Measurements from ENCODE around the gene IFT22. TPM values are rescaled to one million over a fixed set of nuclear protein-coding genes. Genes with fewer than 3 reads are reported as not detected.

The IFT22 gene
- total and polyA plus RNA-seq, 2 of the 4 experiments (the other 2 are of a cell fraction) = 29.3 to 34.1 TPM

DNA sequence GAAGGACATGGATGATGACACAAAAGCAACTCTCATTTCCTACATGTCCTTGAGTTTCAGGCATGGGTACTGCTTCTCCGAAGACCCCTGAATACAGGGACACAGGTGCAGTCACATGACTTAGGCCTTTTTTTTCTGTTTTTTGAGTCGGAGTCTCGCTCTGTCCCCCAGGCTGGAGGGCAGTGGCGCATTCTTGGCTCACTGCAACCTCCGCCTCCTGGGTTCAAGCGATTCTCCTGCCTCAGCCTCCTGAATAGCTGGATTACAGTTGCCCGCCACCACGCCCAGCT lies 26.8 kb downstream of the IFT22 start:
- Histone ChIP-seq H3K4me1 (ENCODE audit: control insufficient read depth, insufficient read depth, low read length) (no peaks in the 10 kb centered on the region), H2AFZ (replicated peaks; ENCODE audit: low read length, poor library complexity) (no peak overlapping the region), H3K79me1 (ENCODE audit: low read depth in 1 of 2, low read length in 2 of 2) (no peaks in the 10 kb centered on the region), H3K27ac (ENCODE audit: insufficient read depth, low read length) (no peak overlapping the region), H4K8ac (ENCODE audit: low read depth in 2 of 2, low read length in 2 of 2) (no peak overlapping the region), H3K23ac (ENCODE audit: low read depth, low read length) (no peak overlapping the region), H3K4me2 (ENCODE audit: low read depth, low read length) (no peak overlapping the region), H3K4me3 (ENCODE audit: insufficient read depth, low read depth, low read length) (no peak overlapping the region), H3K18ac (ENCODE audit: low read depth, low read length) (no peak overlapping the region), H4K5ac (ENCODE audit: low read depth, low read length) (no peak overlapping the region), H2BK15ac (ENCODE audit: low read depth, low read length) (no peak overlapping the region), H3K9me3 (ENCODE audit: control insufficient read depth, insufficient read depth, low read length) (no peaks in the 10 kb centered on the region; the same call in 1 of the 2 replicates), H2BK120ac (ENCODE audit: low read depth, low read length) (no peak overlapping the region), H4K91ac (ENCODE audit: insufficient read depth, low read depth, low read length) (no peak overlapping the region), H2BK5ac (ENCODE audit: low read depth, low read length, poor library complexity, severe bottlenecking) (no peak overlapping the region), H3K9me1 (ENCODE audit: insufficient read depth, low read length) (0 out of 2 replicates have a peak, but pooled peaks cover 3% of the 10 kb centered on the region), H3K36me3 (ENCODE audit: control insufficient read depth, insufficient read depth, low read length) (no peaks in the 10 kb centered on the region), H3K14ac (replicated peaks; ENCODE audit: low read depth, low read length) (no peak overlapping the region), H2BK20ac (ENCODE audit: low read depth, low read length) (no peak overlapping the region), H3K9ac (ENCODE audit: low read depth, low read length) (no peak overlapping the region), H2AK5ac (ENCODE audit: low read depth, low read length) (no peak overlapping the region), H3K56ac (ENCODE audit: extremely low read depth, insufficient read depth, low read length) (no peak overlapping the region), H4K20me1 (ENCODE audit: insufficient read depth, low read length) (no peaks in the 10 kb centered on the region), H3K4ac (ENCODE audit: low read depth, low read length) (no peak overlapping the region), H2AK9ac (replicated peaks; ENCODE audit: low read depth, low read length, poor library complexity) (no peak overlapping the region), H3K27me3 (ENCODE audit: control insufficient read depth, insufficient read depth, low read length) (peaks cover 59% of the 10 kb centered on the region)
- TF ChIP-seq NFE2L2 (IDR thresholded peaks at IDR 0.05; ENCODE audit: low read depth, low read length) = no peak
- no peak for TF ChIP-seq SMC3 (IDR thresholded peaks at IDR 0.05; ENCODE audit: low read depth, low read length)
- TF ChIP-seq, protein P1, sequence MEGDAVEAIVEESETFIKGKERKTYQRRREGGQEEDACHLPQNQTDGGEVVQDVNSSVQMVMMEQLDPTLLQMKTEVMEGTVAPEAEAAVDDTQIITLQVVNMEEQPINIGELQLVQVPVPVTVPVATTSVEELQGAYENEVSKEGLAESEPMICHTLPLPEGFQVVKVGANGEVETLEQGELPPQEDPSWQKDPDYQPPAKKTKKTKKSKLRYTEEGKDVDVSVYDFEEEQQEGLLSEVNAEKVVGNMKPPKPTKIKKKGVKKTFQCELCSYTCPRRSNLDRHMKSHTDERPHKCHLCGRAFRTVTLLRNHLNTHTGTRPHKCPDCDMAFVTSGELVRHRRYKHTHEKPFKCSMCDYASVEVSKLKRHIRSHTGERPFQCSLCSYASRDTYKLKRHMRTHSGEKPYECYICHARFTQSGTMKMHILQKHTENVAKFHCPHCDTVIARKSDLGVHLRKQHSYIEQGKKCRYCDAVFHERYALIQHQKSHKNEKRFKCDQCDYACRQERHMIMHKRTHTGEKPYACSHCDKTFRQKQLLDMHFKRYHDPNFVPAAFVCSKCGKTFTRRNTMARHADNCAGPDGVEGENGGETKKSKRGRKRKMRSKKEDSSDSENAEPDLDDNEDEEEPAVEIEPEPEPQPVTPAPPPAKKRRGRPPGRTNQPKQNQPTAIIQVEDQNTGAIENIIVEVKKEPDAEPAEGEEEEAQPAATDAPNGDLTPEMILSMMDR (conservative IDR thresholded peaks at IDR 0.05; ENCODE audit: low read depth, low read length) = no peak
- no peak for TF ChIP-seq CHD1 (IDR thresholded peaks at IDR 0.05; ENCODE audit: low read depth, low read length)
- TF ChIP-seq, protein P2, sequence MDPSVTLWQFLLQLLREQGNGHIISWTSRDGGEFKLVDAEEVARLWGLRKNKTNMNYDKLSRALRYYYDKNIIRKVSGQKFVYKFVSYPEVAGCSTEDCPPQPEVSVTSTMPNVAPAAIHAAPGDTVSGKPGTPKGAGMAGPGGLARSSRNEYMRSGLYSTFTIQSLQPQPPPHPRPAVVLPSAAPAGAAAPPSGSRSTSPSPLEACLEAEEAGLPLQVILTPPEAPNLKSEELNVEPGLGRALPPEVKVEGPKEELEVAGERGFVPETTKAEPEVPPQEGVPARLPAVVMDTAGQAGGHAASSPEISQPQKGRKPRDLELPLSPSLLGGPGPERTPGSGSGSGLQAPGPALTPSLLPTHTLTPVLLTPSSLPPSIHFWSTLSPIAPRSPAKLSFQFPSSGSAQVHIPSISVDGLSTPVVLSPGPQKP (IDR thresholded peaks at IDR 0.05; ENCODE audit: borderline replicate concordance, low read depth, low read length) = no peak
- TF ChIP-seq RFX5 (IDR thresholded peaks at IDR 0.05; ENCODE audit: low read depth, low read length) = no peak
- TF ChIP-seq, protein P3, sequence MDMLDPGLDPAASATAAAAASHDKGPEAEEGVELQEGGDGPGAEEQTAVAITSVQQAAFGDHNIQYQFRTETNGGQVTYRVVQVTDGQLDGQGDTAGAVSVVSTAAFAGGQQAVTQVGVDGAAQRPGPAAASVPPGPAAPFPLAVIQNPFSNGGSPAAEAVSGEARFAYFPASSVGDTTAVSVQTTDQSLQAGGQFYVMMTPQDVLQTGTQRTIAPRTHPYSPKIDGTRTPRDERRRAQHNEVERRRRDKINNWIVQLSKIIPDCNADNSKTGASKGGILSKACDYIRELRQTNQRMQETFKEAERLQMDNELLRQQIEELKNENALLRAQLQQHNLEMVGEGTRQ (IDR thresholded peaks at IDR 0.05; ENCODE audit: low read depth, low read length) = no peak
- TF ChIP-seq MAFK (IDR thresholded peaks at IDR 0.05; ENCODE audit: low read depth, low read length) = no peak
- TF ChIP-seq RAD21 (IDR thresholded peaks at IDR 0.05; ENCODE audit: low read length) = no peak
- TF ChIP-seq MXI1 (IDR thresholded peaks at IDR 0.05; ENCODE audit: borderline replicate concordance, low read depth, low read length) = no peak
- no peak for TF ChIP-seq FOS (IDR thresholded peaks at IDR 0.05; ENCODE audit: low read depth, low read length)
- no peak for TF ChIP-seq RCOR1 (IDR thresholded peaks at IDR 0.05; ENCODE audit: insufficient replicate concordance, low read length)
- TF ChIP-seq POLR2A (IDR thresholded peaks at IDR 0.05; ENCODE audit: low read depth, low read length) = no peak
- no peak for TF ChIP-seq BHLHE40 (IDR thresholded peaks at IDR 0.05; ENCODE audit: low read depth, low read length)
- TF ChIP-seq CEBPB (IDR thresholded peaks at IDR 0.05; ENCODE audit: low read depth, low read length) = no peak
- POLR2A ChIA-PET (ENCODE audit: unreplicated experiment) = no interaction called here
- intact Hi-C loops (cut with micrococcal nuclease) (no loop called here), in situ Hi-C loops (cut with MboI; ENCODE audit: low sequenced_read_pairs) (loop anchor here (25.0 kb wide), 1 partner anchor 1307 kb away; the partner anchor contains the start of gene AZGP1), dilution Hi-C loops (cut with HindIII; ENCODE audit: low sequenced_read_pairs, unreplicated experiment) (no loop called here)
- no peak for ATAC-seq (ENCODE audit: low read depth)
- WGBS, 2 experiments (ENCODE audit: extremely low coverage in 2 of 2, insufficient read length in 1 of 2) = 57% methylated on average over 1 of the region's 8 CpGs; no CpG with 5 or more reads in 1 of the 2 experiments
- DNase-seq = no peak
- no TSS peak for BruUV-seq (replicated peaks)
- CTCF ChIA-PET = no interaction called here
